Lung (tissue), 12 donors: Measurements from ENCODE around the gene CDH16. TPM values are rescaled to one million over a fixed set of nuclear protein-coding genes. Genes with fewer than 3 reads are reported as not detected.

Source experiments
- ATAC-seq: fragments of 200-7000 bp; cut with Tn5 transposase; one replicate; pipeline ENCODE4 v1.9.1; 2020; ENCODE audit warnings: moderate number of reproducible peaks; ENCODE audit not compliant: insufficient read depth, low FRiP score
- DNase-seq, 3 donors: peaks; one replicate each; pipeline ENCODE4 v3.0.0-alpha.2; 2013 to 2017
- H3K27ac ChIP-seq, 2 donors: one replicate each; pipeline ENCODE4 v1.5.1; 2013; ENCODE audit warnings: mild to moderate bottlenecking in 2 of 2, moderate library complexity in 2 of 2, control low read depth in 1 of 2, inconsistent platforms in 1 of 2, low read depth in 1 of 2, low read length in 1 of 2
- H3K27me3 ChIP-seq, 3 donors: one replicate each; pipeline ENCODE4 v1.5.1; 2013; ENCODE audit warnings: low read length in 2 of 3; ENCODE audit not compliant: control insufficient read depth in 3 of 3, insufficient read depth in 3 of 3
- H3K36me3 ChIP-seq, 4 donors: one replicate each; pipeline ENCODE4 v1.5.1; 2013; ENCODE audit warnings: low read length in 4 of 4, mild to moderate bottlenecking in 1 of 4, moderate library complexity in 1 of 4; ENCODE audit not compliant: control insufficient read depth in 4 of 4, insufficient read depth in 4 of 4
- H3K4me1 ChIP-seq, 5 donors: one replicate each; pipeline ENCODE4 v1.5.1; 2013; ENCODE audit warnings: low read length in 5 of 5, mild to moderate bottlenecking in 2 of 5, moderate library complexity in 1 of 5; ENCODE audit not compliant: control insufficient read depth in 5 of 5, insufficient read depth in 5 of 5
- H3K4me3 ChIP-seq: one replicate; pipeline ENCODE4 v1.5.1; 2013; ENCODE audit warnings: mild to moderate bottlenecking, control low read depth, moderate library complexity
- H3K9ac ChIP-seq, 2 donors: one replicate each; pipeline ENCODE4 v1.5.1; 2013; ENCODE audit warnings: low read length in 2 of 2, control low read depth in 1 of 2; ENCODE audit not compliant: insufficient read depth in 1 of 2
- H3K9me3 ChIP-seq, 4 donors: one replicate each; pipeline ENCODE4 v1.5.1; 2013; ENCODE audit warnings: low read length in 3 of 4, mild to moderate bottlenecking in 1 of 4, moderate library complexity in 1 of 4; ENCODE audit not compliant: control insufficient read depth in 4 of 4, insufficient read depth in 3 of 4
- CTCF ChIP-seq: IDR thresholded peaks from 2 replicates; pipeline ENCODE4 v1.5.1; 2012; ENCODE audit warnings: mild to moderate bottlenecking; ENCODE audit errors: control extremely low read depth, extremely low read depth
- WGBS, 2 donors: extraction: QIAGEN DNeasy Blood & Tissue Kit; methylation state at CpG; one replicate each; pipeline ENCODE4 v1.1.7; 2013; 5-methylcytosine and 5-hydroxymethylcytosine counted together
- polyA plus RNA-seq, 2 donors: library from polyadenylated mRNA; stranded (reverse); fragments of 200-250 nt; gene quantifications; one replicate each; pipeline ENCODE4 v1.2.1, GENCODE V29; 2013
- total RNA-seq, 2 donors: library from RNA; depleted of rRNA in 1 of 2; stranded (reverse); fragments of >200 nt in 1 of 2; gene quantifications; one replicate each; pipeline ENCODE4 v1.2.1, GENCODE V29; 2014 to 2021
- donor health status: control.
- donor health status: control.
- donor health status: Bipolar disorder and iron deficiency.
- donor health status: healthy.
- donor health status: DM: yes; HTN: yes; CAD: no.

The CDH16 gene
- total and polyA plus RNA-seq, 4 donors, result 0.25 to 1.7 (median 0.64) TPM; not detected in 1

DNA sequence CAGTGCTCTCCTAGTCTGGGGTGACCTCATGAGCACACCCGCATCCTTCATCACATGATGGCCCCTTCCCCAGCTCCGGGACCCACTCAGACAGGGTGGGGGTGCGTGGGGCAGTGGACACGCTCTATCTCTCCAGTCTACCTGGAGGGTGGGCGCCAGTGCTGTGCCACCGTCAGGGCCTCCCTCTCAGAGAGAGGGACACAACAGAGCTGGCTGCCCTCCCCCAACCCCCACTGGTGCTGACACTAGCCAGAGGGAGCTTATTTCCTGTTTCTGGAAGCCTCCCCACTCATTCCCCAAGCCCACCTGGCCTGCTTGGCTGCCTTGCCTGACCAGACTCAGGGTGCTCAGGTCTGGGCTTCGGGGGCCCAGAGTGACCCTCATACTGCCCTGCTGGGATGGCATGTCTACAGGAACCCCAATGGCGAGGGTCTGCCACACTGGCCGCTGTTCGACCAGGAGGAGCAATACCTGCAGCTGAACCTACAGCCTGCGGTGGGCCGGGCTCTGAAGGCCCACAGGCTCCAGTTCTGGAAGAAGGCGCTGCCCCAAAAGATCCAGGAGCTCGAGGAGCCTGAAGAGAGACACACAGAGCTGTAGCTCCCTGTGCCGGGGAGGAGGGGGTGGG is 24.9 kb upstream of the CDH16 start:
- ATAC-seq, result no peak
- Histone ChIP-seq H3K9me3 (no peaks in the 10 kb centered on the region), H3K9ac (no peak overlapping the region), H3K4me1 (peaks cover 0 to 13% (median 3%) of the 10 kb centered on the region in 5 donors), H3K4me3 (no peak overlapping the region), H3K36me3 (peaks cover 22 to 47% (median 37%) of the 10 kb centered on the region in 4 donors), H3K27me3 (peaks cover 0 to 8% (median 3%) of the 10 kb centered on the region in 3 donors), H3K27ac (no peak overlapping the region)
- DNase-seq, result no peak
- TF ChIP-seq CTCF, result no peak
- WGBS, 2 donors, result 94 to 96% methylated on average over 15 of the region's 15 CpGs

GRCh38 chr16:66942981-66943380 is 24.3 kb upstream of the CDH16 start:
- H3K4me3 ChIP-seq, result no peak overlapping the region
- DNase-seq (no peak), ATAC-seq (no peak)
- peaks cover 22 to 48% (median 38%) of the 10 kb centered on the region in 4 donors for H3K36me3 ChIP-seq
- peaks cover 0 to 2% (median 0%) of the 10 kb centered on the region in 3 donors for H3K27me3 ChIP-seq
- peaks cover 0 to 8% (median 0%) of the 10 kb centered on the region in 5 donors for H3K4me1 ChIP-seq
- H3K9me3 ChIP-seq, result no peaks in the 10 kb centered on the region
- TF ChIP-seq CTCF, result no peak
- no peak overlapping the region for H3K27ac ChIP-seq
- no peak overlapping the region for H3K9ac ChIP-seq
- WGBS, 2 donors, result 93% methylated on average over 5 of the region's 5 CpGs

- Histone ChIP-seq H3K4me3 (no peak overlapping the region), H3K9me3 (no peaks in the 10 kb centered on the region), H3K4me1 (peaks cover 0 to 19% (median 9%) of the 10 kb centered on the region in 5 donors), H3K9ac (no peak overlapping the region), H3K27ac (no peak overlapping the region), H3K36me3 (peaks cover 22 to 50% (median 43%) of the 10 kb centered on the region in 4 donors), H3K27me3 (no peaks in the 10 kb centered on the region)
- ATAC-seq, result no peak
- WGBS, 2 donors, result 96 to 99% methylated on average over 16 of the region's 16 CpGs
- TF ChIP-seq CTCF, result no peak
- DNase-seq, result no peak
Measured at GRCh38 chr16:66940236-66940635, 21.6 kb upstream of the CDH16 start.

DNA sequence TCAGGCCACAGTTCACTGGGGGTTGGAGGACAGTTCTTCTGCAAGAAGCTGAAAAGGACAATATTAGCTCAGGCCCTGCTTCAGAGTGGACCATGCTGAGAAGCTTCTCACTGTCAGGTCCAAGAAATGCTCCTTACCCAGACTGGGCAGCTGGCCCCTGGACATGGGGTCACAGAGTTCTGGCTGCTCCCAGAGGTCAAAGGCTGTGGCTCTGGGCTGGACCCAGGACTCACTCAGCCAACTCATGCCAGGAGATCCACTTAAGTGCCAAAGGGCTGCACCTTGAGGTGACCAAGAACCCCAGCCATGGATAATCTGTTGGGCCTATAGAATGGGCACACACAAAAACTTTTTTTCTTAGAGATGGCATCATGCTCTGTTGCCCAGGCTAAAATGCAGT is 20.7 kb upstream of the CDH16 start:
- no peak for ATAC-seq

More for the DNA sequence above, 20.7 kb upstream of the CDH16 start:
- Histone ChIP-seq H3K4me1 (peaks cover 0 to 20% (median 9%) of the 10 kb centered on the region in 5 donors), H3K4me3 (no peak overlapping the region), H3K9me3 (no peaks in the 10 kb centered on the region), H3K9ac (no peak overlapping the region), H3K27ac (no peak overlapping the region), H3K27me3 (no peaks in the 10 kb centered on the region), H3K36me3 (peaks cover 25 to 50% (median 43%) of the 10 kb centered on the region in 4 donors)
- no peak for TF ChIP-seq CTCF
- DNase-seq, result no peak
